Thyroid gland (tissue), 4 donors: ENCODE results near the gene KCNB1. TPM values are rescaled to one million over a fixed set of nuclear protein-coding genes. Genes with fewer than 3 reads are reported as not detected.

Source experiments
- DNase-seq, 2 donors: peaks; one replicate each; pipeline ENCODE4 v3.0.0-alpha.2; 2019
- H3K27ac ChIP-seq, 3 donors: fragments of 200-600 bp; sonication (generic); 1 replicate in 2 of 3; 2 replicates in 1 of 3; pipeline ENCODE4 v1.5.1; 2016 to 2019; ENCODE audit warnings: mild to moderate bottlenecking in 1 of 3, moderate library complexity in 1 of 3
- H3K27me3 ChIP-seq: fragments of 200-600 bp; sonication (generic); one replicate; pipeline ENCODE4 v1.5.1; 2019
- H3K36me3 ChIP-seq, 2 donors: fragments of 200-600 bp; sonication (generic); one replicate each; pipeline ENCODE4 v1.5.1; 2016 to 2019
- H3K4me1 ChIP-seq, 2 donors: fragments of 200-600 bp; sonication (generic); one replicate each; pipeline ENCODE4 v1.5.1; 2017 to 2019
- H3K4me3 ChIP-seq, 3 donors: fragments of 200-600 bp; sonication (generic); replicated peaks in 1 of 3; 1 replicate in 2 of 3; 2 replicates in 1 of 3; pipeline ENCODE4 v1.5.1; 2016; ENCODE audit warnings: mild to moderate bottlenecking in 1 of 3
- H3K9me3 ChIP-seq: fragments of 200-600 bp; sonication (generic); one replicate; pipeline ENCODE4 v1.5.1; 2017
- POLR2A ChIP-seq, 2 donors: fragments of 450-650 bp; IDR thresholded peaks; one replicate each; pipeline ENCODE4 v1.6.1; 2017; ENCODE audit warnings: antibody characterized with exemption in 2 of 2, mild to moderate bottlenecking in 2 of 2, moderate library complexity in 1 of 2
- WGBS, 2 donors: methylation state at CpG; one replicate each; pipeline ENCODE4 v1.1.5; 2017; 5-methylcytosine and 5-hydroxymethylcytosine counted together
- intact Hi-C: fragments of 100-400 bp; cut with DNase I; formaldehyde crosslinking; loops from one replicate; pipeline ENCODE4 v1.15.1; 2023
- total RNA-seq, 4 donors: library from RNA; depleted of rRNA; stranded (reverse); fragments of >200 nt; gene quantifications; one replicate each; pipeline ENCODE4 v1.2.3, GENCODE V29; 2016
- TF ChIP-seq, protein P1 (sequence below), 6 experiments: fragments of 200-600 bp in 3 of 6; fragments of 450-650 bp in 3 of 6; sonication (generic) in 3 of 6; IDR thresholded peaks; one replicate each; pipeline ENCODE4 v1.5.1; 2016 to 2019; ENCODE audit warnings: antibody characterized with exemption in 6 of 6, mild to moderate bottlenecking in 2 of 6, inconsistent platforms in 1 of 6, moderate library complexity in 1 of 6

Gene KCNB1
- total RNA-seq, 4 donors from 2014 or later = 0.34 to 0.54 (median 0.47) TPM

DNA sequence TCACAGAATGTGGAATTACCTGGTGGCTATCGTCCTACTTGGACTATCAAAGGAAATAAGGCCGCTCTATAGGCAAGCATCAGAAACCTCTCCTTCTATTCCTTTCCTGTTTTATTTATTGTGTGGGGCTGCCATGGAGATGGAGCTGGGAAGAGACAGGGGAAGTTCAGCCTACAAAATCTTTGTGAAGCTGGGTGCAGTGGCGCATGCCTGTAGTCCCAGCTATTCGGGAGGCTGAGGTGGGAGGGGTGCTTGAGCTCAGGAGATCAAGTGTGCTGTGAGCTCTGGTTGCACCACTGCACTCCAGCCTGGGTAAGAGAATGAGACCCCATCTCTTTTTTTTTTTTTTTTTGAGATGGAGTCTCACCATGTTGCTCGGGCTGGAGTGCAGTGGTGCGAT is 60.3 kb downstream of the KCNB1 start:
- intact Hi-C loops = no loop called here
- no peak for DNase-seq
- Histone ChIP-seq H3K9me3 (no peaks in the 10 kb centered on the region), H3K27ac (no peak overlapping the region), H3K27me3 (no peaks in the 10 kb centered on the region), H3K36me3 (no peaks in the 10 kb centered on the region), H3K4me1 (peaks cover 3 to 14% of the 10 kb centered on the region in 2 donors), H3K4me3 (no peak overlapping the region)
- TF ChIP-seq, protein P1, sequence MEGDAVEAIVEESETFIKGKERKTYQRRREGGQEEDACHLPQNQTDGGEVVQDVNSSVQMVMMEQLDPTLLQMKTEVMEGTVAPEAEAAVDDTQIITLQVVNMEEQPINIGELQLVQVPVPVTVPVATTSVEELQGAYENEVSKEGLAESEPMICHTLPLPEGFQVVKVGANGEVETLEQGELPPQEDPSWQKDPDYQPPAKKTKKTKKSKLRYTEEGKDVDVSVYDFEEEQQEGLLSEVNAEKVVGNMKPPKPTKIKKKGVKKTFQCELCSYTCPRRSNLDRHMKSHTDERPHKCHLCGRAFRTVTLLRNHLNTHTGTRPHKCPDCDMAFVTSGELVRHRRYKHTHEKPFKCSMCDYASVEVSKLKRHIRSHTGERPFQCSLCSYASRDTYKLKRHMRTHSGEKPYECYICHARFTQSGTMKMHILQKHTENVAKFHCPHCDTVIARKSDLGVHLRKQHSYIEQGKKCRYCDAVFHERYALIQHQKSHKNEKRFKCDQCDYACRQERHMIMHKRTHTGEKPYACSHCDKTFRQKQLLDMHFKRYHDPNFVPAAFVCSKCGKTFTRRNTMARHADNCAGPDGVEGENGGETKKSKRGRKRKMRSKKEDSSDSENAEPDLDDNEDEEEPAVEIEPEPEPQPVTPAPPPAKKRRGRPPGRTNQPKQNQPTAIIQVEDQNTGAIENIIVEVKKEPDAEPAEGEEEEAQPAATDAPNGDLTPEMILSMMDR (IDR thresholded peaks at IDR 0.05) = no peak
- no peak for TF ChIP-seq POLR2A (IDR thresholded peaks at IDR 0.05)
- 80 to 87% methylated on average over 6 of the region's 6 CpGs for WGBS, 2 donors

DNA sequence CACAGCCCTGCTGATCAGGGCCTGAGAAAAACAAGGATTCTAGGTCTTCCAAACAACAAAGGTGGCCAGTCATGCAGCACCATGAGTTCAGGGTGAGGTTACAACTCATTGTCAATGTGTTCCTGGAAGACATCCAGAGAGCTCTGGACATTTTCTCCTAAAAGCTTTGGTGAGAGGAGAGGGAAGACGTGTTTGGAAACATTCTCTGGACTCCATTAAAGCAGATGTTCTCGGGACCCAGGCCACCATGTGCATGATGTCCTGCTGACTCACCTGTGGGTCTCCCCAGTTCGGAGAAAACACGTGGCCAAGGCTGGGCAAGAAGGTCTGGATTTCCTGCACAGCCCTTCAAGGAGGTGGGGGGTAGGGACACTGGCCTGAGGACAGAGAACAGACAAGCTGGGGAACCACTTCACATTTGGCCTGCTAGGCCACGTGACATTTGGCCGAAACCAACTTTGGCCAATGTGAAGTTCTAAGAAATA is 61.6 kb downstream of the KCNB1 start:
- intact Hi-C loops = no loop called here
- H3K36me3 ChIP-seq = no peaks in the 10 kb centered on the region
- no peak for DNase-seq
- peaks cover 3 to 14% of the 10 kb centered on the region in 2 donors for H3K4me1 ChIP-seq
- H3K4me3 ChIP-seq = no peak overlapping the region
- no peaks in the 10 kb centered on the region for H3K9me3 ChIP-seq
- no peak for TF ChIP-seq POLR2A (IDR thresholded peaks at IDR 0.05)
- TF ChIP-seq, protein P1 (IDR thresholded peaks at IDR 0.05) = no peak
- peak overlapping the region in 1 of 3 donors; percentile 17 for H3K27ac ChIP-seq
- 71 to 79% methylated on average over 6 of the region's 6 CpGs for WGBS, 2 donors
- H3K27me3 ChIP-seq = no peaks in the 10 kb centered on the region

- no peak for DNase-seq
- no peak for TF ChIP-seq POLR2A (IDR thresholded peaks at IDR 0.05)
- TF ChIP-seq, protein P1 (IDR thresholded peaks at IDR 0.05) = no peak
- no peaks in the 10 kb centered on the region for H3K9me3 ChIP-seq
- no peak overlapping the region for H3K4me3 ChIP-seq
- H3K27me3 ChIP-seq = no peaks in the 10 kb centered on the region
- H3K4me1 ChIP-seq = peaks cover 3 to 14% of the 10 kb centered on the region in 2 donors
- intact Hi-C loops = no loop called here
- WGBS, 2 donors = 95 to 100% methylated on average over 1 of the region's 1 CpG
- H3K27ac ChIP-seq = peak overlapping the region in 1 of 3 donors; percentile 17
- H3K36me3 ChIP-seq = no peaks in the 10 kb centered on the region
These were observed 62.2 kb downstream of the KCNB1 start for GRCh38 chr20:49420292-49420691.

DNA sequence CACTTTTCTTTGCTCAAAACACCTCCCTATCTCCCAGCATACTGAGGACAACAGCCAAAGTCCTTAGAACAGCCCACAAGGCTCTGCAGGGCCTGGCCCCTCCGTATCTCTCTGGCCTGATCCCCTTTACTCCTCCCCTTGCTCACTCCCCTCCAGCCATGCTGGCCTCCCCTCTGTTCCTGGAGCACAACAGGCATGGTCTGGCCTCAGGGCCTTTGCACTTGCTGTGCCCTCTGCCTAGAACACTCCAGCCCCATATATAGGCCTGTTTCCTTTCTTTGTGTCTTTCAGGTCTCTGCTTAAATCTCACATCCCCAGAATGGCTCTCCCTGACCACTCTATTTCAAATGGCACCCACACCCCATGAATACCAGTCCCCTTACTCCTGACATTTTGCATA is 62.7 kb downstream of the KCNB1 start:
- intact Hi-C loops = no loop called here
- 87 to 94% methylated on average over 1 of the region's 1 CpG for WGBS, 2 donors
- Histone ChIP-seq H3K27me3 (no peaks in the 10 kb centered on the region), H3K4me1 (peaks cover 3 to 14% of the 10 kb centered on the region in 2 donors), H3K4me3 (no peak overlapping the region), H3K27ac (no peak overlapping the region), H3K9me3 (no peaks in the 10 kb centered on the region), H3K36me3 (no peaks in the 10 kb centered on the region)
- DNase-seq = no peak
- TF ChIP-seq, protein P1 (IDR thresholded peaks at IDR 0.05) = no peak
- TF ChIP-seq POLR2A (IDR thresholded peaks at IDR 0.05) = no peak

- DNase-seq = no peak
- intact Hi-C loops = no loop called here
- WGBS, 2 donors = 71 to 81% methylated on average over 7 of the region's 7 CpGs
- no peaks in the 10 kb centered on the region for H3K9me3 ChIP-seq
- peaks cover 3 to 14% of the 10 kb centered on the region in 2 donors for H3K4me1 ChIP-seq
- TF ChIP-seq POLR2A (IDR thresholded peaks at IDR 0.05) = no peak
- TF ChIP-seq, protein P1 (IDR thresholded peaks at IDR 0.05) = no peak
- H3K27ac ChIP-seq = no peak overlapping the region
- no peak overlapping the region for H3K4me3 ChIP-seq
- no peaks in the 10 kb centered on the region for H3K36me3 ChIP-seq
- H3K27me3 ChIP-seq = no peaks in the 10 kb centered on the region
These were observed 63.7 kb downstream of the KCNB1 start for GRCh38 chr20:49418809-49419208.
